Astrocyte of the cerebellum (primary cell): Measurements from ENCODE around the gene AAK1.

Experiments
- DNase-seq: peaks from one replicate; pipeline ENCODE4 v3.0.0-alpha.2; 2011; ENCODE audit warnings: low read depth
- H3K4me3 ChIP-seq: 2 replicates; pipeline ENCODE4 v1.5.1; 2011; ENCODE audit warnings: mild to moderate bottlenecking, low read depth, low read length, moderate library complexity
- CTCF ChIP-seq: IDR thresholded peaks from 2 replicates; pipeline ENCODE4 v1.5.1; 2012; ENCODE audit warnings: low read length, low read depth, moderate library complexity, mild to moderate bottlenecking; ENCODE audit errors: missing control alignments
- in situ Hi-C: cut with HindIII; loops from 2 replicates; pipeline ENCODE4 v1.10.0; 2017; ENCODE audit warnings: low sequenced_read_pairs

Gene AAK1

GRCh38 chr2:69584127-69584889 lies 59.2 kb downstream of the AAK1 start:
- in situ Hi-C loops = no loop called here
- no peak overlapping the region for H3K4me3 ChIP-seq
- no peak for TF ChIP-seq CTCF
- DNase-seq = no peak

- DNase-seq = no peak
- no peak overlapping the region for H3K4me3 ChIP-seq
- in situ Hi-C loops = no loop called here
- TF ChIP-seq CTCF = no peak
Observed at GRCh38 chr2:69583321-69583833, 60.2 kb downstream of the AAK1 start.

- in situ Hi-C loops = no loop called here
- H3K4me3 ChIP-seq = no peak overlapping the region
- no peak for TF ChIP-seq CTCF
- DNase-seq = no peak
Observed at GRCh38 chr2:69582582-69583176, 60.9 kb downstream of the AAK1 start.

GRCh38 chr2:69581774-69582581 lies 61.6 kb downstream of the AAK1 start:
- H3K4me3 ChIP-seq = no peak overlapping the region
- no peak for TF ChIP-seq CTCF
- in situ Hi-C loops = no loop called here
- no peak for DNase-seq

DNA sequence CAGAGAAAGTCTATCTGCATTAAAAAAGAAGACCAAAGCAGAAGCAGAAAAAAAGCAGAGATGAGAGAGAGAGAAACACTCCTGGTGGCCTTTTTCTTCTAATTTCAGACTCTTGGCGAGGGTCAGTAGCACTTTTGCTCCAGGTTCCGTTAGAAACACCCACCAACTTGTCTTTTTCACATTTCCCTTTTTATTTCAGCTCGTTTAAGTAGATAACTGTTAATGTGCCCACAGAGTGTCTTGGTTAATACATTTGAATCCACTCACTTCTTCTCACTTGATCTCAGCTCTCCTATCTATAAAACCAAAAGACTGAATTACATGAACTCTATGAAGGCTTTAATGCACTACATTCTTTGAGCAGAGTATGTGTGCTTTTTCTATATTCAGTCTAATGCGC lies 63.1 kb downstream of the AAK1 start:
- H3K4me3 ChIP-seq = no peak overlapping the region
- in situ Hi-C loops = no loop called here
- TF ChIP-seq CTCF = no peak
- no peak for DNase-seq

DNA sequence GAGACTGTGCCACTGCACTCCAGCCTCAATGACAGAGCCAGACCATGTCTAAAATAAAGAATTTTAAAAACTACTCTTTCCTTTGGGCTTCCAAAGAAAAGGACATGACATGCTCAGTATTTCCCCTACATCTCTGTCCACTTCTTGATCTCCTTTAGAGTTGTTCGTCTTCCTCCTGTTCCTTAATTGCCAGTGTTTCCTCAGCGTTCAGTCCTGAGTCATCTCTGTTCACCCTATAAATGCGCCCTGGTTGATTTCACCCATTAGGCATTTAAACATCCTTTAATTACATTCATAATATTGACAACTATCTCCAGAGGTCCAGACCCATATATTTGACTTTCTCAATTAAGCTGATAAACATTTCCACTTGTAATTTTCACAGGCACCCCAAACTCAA lies 64.0 kb downstream of the AAK1 start:
- DNase-seq = no peak
- in situ Hi-C loops = no loop called here
- H3K4me3 ChIP-seq = no peak overlapping the region
- no peak for TF ChIP-seq CTCF
